LNCAP (cell line): Measurements from ENCODE around the gene SLC35F3.

Experiments used
- TF ChIP-seq, protein P1 (sequence below): fragments of 450-650 bp; IDR thresholded peaks from 2 replicates; pipeline ENCODE4 v1.5.1; 2017; ENCODE audit warnings: mild to moderate bottlenecking

The SLC35F3 gene

GRCh38 chr1:234008591-234008990 is 104.1 kb downstream of the SLC35F3 start:
- TF ChIP-seq, protein P1, sequence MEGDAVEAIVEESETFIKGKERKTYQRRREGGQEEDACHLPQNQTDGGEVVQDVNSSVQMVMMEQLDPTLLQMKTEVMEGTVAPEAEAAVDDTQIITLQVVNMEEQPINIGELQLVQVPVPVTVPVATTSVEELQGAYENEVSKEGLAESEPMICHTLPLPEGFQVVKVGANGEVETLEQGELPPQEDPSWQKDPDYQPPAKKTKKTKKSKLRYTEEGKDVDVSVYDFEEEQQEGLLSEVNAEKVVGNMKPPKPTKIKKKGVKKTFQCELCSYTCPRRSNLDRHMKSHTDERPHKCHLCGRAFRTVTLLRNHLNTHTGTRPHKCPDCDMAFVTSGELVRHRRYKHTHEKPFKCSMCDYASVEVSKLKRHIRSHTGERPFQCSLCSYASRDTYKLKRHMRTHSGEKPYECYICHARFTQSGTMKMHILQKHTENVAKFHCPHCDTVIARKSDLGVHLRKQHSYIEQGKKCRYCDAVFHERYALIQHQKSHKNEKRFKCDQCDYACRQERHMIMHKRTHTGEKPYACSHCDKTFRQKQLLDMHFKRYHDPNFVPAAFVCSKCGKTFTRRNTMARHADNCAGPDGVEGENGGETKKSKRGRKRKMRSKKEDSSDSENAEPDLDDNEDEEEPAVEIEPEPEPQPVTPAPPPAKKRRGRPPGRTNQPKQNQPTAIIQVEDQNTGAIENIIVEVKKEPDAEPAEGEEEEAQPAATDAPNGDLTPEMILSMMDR = no peak

GRCh38 chr1:234009668-234010067 is 105.2 kb downstream of the SLC35F3 start:
- TF ChIP-seq, protein P1 = no peak

DNA sequence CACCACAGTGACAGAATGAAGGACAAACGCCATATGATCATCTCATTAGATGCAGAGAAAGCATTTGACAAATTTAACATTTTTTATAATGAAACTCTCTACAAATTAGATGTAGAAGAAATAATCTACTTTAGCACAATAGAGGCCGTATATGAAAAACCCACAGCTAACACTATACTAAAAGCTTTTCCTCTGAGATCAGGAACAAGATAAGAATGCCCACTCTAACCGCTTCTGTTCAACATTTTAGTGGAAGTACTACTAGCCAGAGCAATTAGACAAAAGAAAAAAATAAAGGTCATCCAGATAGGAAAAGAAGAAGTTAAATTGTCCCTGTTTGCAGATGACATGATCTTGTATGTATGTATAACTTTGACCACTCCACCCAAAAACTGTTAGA is 109.7 kb downstream of the SLC35F3 start:
- TF ChIP-seq, protein P1 = no peak

DNA sequence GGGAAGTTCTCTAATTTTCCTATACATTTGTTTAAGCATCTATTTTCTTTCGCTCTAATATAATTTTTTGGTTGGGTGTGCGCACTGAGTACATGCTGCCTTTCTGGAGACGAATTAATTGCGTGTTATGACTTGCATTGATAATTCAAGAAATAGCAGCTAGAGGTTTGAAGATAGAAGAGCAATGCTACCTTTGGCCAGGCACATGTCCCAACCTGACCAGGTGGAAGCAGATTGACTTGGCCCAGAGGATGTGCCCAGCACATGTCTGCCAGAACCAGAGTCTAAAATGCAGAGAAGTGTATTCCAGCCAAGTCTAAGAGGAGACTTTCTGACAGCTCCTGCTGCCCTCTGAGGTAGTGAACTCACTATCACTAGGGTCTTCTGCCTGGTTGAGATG is 114.3 kb downstream of the SLC35F3 start:
- TF ChIP-seq, protein P1 = no peak

GRCh38 chr1:234019387-234019786 is 114.9 kb downstream of the SLC35F3 start:
- TF ChIP-seq, protein P1 = no peak

GRCh38 chr1:234022302-234022701 is 117.8 kb downstream of the SLC35F3 start:
- TF ChIP-seq, protein P1 = no peak

- TF ChIP-seq, protein P1 = no peak
Measured at GRCh38 chr1:234039603-234040002, 135.1 kb downstream of the SLC35F3 start.
